GM18858 (cell line): ENCODE results near the gene PLXNA2.

ENCODE experiments used
- ATAC-seq: cut with Tn5 transposase; IDR thresholded peaks from one replicate; pipeline ENCODE4 v1.9.1; 2021; ENCODE audit not compliant: unreplicated experiment

Gene PLXNA2

DNA sequence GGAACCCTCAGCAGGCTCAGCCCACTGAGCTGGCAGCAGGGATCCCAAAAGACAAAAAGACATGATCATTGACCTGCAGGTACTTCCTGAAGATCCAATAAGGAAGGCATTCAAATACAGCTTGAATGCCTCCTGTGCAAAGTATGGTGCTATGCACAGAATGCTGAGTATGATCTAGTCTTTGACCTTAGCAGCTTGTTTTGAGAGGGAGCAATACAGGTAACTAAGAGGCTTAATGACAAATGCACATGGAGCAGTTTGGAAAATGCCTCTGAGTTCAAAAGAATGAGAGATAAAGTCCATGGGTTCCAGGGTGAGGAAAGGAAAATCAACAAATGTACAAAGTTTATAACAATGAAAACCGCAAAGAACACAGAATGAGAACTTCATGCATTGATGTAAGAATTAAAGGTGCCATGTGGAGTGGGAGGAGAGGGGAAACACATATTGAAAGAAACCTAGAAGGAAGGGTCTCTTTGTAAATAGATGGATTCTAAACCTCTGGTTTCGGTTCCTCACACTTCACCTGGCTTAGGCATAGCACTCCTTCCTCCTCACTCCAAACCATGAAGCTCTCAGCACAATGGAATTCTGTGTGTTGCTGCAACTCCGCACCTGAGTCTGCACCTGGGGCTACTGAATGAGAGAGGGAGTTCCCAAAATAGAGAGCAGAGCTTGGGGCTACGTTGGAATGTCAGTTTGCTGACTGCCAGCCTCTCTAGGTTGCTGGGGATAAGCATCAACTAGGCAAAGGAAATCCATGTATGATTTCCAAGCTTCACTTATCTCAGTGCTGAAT lies 77.6 kb downstream of the PLXNA2 start:
- no peak for ATAC-seq

- ATAC-seq = no peak
Observed at GRCh38 chr1:208165659-208166058, 78.5 kb downstream of the PLXNA2 start.

GRCh38 chr1:208164609-208165008 lies 79.6 kb downstream of the PLXNA2 start:
- no peak for ATAC-seq

DNA sequence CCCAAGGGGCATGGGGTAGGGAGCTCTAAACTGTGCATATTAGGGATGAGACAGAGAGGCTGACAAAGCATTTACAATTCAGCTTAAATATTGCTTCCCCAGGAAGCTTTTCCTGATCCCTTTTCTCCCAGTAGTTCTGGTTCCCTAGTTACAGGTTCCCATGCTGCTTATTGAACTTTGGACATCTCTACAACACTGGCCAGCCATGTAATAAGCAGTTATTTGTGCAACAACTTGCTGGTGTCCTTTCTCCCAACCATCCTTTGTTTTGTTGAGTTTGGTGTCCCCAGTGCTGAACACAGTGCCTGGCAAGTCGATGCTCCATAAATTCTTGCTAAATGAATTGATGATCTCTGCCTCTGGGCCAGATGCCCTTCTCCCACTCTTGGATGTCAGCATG lies 80.6 kb downstream of the PLXNA2 start:
- ATAC-seq = no peak

- ATAC-seq = no peak
Observed at GRCh38 chr1:208162903-208163302, 81.3 kb downstream of the PLXNA2 start.

DNA sequence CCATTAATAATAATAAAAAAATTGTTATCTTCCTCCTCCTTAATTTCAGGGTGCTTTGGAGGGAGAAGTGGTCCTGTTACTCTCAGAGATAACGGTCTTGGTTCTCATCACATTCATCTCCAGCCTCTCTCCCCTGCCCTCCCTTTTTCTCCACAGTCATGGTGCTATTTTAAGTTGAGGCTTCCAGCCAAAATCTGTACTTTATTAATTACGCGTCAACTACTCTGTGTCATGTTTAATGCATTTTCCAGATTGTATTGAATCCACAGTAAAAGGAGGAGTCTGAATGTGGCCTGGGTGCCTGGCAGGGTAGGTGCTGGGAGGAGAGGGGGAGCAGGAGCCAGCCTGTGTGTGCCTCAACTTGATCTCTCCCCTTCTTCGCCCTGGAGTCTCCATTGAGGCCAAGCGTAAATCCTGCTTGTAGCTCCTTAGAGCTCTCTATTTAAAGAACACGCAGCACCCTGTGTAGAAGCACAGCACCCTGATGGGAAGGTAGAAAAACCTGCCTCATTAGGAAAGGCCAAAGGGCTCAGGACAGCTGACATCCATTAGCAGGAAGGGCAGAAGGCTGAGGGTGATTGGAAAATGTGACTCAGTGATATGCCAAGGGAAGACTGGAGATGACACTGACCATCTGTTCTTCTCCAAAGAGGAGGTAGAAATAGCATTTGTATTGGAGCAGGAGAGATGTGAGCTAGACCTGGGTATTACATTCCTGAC lies 82.4 kb downstream of the PLXNA2 start:
- ATAC-seq = no peak

- no peak for ATAC-seq
Observed at GRCh38 chr1:208161005-208161404, 83.2 kb downstream of the PLXNA2 start.

GRCh38 chr1:208160259-208160819 lies 83.8 kb downstream of the PLXNA2 start:
- no peak for ATAC-seq

DNA sequence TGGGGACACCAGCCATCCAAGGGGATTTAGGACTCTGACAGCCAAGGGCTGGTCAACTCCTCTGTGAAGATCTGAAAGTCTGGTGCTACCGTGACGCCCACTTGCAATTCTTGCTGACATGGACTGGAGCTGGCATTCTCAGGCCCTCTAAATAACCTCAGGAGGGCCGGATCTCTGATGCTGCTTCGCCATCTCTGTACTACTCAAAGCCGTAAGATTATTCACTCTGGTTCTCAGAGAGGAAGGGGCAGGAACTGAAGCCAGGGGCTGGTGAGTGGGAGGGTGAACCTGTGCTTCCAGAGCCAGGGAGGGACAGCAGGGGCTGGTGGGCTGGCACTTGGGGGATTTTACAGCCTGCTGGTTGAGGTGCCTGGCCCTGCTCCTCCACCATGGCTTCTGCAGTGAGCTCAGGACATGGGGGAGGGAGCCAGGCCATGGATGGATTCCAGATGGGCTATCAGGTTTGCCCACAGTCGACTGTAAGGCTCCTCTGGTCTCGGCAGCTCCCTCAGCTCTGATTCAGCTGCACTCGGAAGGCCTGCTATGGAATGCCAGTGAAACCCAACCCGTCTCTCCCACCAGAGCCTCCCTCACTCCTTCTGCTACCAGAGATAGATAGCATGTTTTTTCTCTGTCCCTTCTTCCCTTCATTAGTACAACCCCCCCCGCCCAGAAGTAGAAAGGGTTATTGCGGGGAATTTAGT lies 84.5 kb downstream of the PLXNA2 start:
- ATAC-seq = no peak

- ATAC-seq = no peak
Observed at GRCh38 chr1:208158640-208159554, 85.3 kb downstream of the PLXNA2 start.

DNA sequence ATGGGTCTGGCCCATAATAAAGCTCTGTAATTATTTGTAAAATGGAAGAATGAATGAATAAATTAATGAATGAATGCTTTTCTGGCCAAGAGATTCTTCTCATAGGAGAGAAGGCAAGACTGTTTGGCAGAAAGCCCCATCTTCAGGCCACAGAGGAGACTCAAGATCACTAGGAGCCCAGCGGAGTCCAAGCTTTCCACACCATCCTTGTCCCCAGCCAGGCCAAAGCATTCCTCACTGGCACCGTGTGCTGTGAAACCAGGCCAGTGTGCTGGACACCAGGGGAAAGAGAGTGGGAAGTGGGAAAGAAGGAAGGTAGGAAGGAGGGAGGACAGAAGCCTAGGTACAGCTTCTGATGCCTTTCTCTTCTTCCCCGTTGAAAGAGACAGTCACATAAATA lies 86.4 kb downstream of the PLXNA2 start:
- ATAC-seq = no peak

- ATAC-seq = no peak
Observed at GRCh38 chr1:208156741-208157140, 87.4 kb downstream of the PLXNA2 start.

DNA sequence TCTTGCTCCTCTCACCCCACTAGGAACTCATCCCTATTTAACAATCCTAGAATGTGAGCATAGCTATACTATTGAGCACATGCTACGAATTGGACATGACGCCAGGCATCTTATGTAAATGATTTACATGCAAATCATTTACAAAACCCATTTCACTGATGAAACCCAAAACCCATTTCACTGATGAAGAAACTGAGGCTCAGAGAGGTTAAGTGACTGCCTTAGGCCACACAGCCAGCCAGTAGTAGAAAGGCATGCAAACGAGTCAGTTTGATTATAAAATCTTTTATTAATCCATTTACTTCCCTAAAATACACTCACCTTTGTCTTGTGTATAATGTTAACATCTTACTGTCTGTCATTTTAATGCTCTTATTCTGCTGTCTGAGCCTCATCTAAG lies 87.9 kb downstream of the PLXNA2 start:
- ATAC-seq = no peak

- ATAC-seq = no peak
Observed at GRCh38 chr1:208154679-208155642, 89.2 kb downstream of the PLXNA2 start.

- ATAC-seq = no peak
Observed at GRCh38 chr1:208154040-208154439, 90.1 kb downstream of the PLXNA2 start.

- no peak for ATAC-seq
Observed at GRCh38 chr1:208153386-208153785, 90.8 kb downstream of the PLXNA2 start.

- ATAC-seq = no peak
Observed at GRCh38 chr1:208151728-208152598, 92.2 kb downstream of the PLXNA2 start.

DNA sequence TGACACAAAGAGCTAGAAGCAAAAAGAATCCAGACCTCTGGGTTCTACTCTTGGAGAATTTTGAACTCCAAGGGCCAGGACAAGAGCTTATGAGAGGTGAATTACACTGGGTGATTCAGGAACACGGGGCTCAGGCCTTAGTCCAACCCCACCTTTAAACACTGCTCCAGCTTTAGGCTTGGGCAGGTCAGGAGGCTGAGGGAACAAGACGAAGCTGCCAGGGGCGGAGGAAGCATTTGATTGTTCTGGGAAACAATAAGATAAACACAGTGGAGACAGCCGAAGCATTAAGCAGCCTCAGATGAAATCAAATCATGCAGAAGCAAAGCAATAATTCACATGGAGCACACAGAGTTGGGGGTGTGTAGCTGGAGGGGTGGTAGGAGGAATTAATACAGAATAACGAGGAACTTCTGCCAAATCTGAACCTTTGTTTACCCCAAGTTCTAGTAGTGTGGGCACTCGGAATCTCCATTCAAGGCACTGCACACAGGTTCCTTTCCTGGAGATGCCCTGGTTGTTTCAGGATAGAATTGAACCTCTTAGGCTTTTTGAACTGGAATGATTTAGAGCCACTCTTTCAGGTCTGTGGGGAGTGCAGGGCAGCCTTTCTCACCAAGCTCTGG lies 93.2 kb downstream of the PLXNA2 start:
- no peak for ATAC-seq
